OCI-LY7 (cell line): ENCODE measurements around the gene INSIG2.

ENCODE experiments used
- EZH2phosphoT487 ChIP-seq: fragments of 200-600 bp; sonication (generic); IDR thresholded peaks from 2 replicates; pipeline ENCODE4 v1.6.1; 2018; ENCODE audit warnings: low read depth, borderline replicate concordance, mild to moderate bottlenecking, mixed run types, antibody characterized with exemption, low read length, moderate library complexity, mixed read lengths
- TF ChIP-seq, protein P1 (sequence below): fragments of 200-600 bp; sonication (generic); conservative IDR thresholded peaks from 2 replicates; pipeline ENCODE4 v1.5.1; 2014; ENCODE audit warnings: mild to moderate bottlenecking, antibody characterized with exemption, low read length, moderate library complexity, mixed read lengths

DNA sequence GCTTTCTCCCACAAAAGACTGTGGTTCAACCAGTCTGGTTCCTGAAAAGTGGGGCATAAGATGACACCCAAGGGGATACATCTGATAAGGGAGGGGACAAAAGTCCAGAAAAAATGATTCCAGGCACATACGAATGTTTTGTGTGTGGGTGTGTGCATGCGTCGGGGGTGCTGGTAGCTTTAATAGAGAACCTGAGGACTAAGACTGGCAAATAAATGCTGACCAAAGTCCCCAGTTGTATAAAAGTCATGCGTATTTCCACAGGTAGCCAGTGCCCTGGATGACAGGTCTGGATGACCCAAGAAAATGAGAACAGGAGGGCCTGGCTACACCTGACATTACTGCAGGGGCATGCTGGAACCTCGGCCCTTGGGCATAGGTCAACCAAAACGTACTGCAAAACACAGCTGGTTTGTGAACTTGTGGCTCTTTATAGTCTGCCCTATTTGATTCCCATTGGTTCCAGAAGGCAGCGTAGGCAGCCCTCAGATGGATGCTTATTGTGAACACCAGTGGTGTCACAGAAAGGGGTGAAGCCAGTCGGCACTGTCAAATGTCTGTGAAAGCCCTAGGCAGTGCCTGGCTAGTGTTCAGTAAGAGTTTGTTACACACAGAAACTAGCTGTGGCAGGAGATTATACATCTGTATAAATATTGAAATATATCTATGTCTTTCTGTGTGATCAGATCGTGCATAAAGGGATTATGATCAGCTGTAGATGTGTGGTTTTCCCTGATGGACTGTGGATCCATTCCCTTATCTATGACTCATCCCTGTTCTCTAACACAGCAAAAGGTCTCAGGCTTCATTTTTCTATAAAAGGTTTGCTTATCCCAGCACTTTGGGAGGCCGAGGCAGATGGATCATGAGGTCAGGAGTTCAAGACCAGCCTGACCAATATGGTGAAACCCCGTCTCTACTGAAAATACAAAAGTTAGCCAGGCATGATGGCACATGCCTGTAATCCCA is 58.3 kb downstream of the INSIG2 start:
- TF ChIP-seq, protein P1, sequence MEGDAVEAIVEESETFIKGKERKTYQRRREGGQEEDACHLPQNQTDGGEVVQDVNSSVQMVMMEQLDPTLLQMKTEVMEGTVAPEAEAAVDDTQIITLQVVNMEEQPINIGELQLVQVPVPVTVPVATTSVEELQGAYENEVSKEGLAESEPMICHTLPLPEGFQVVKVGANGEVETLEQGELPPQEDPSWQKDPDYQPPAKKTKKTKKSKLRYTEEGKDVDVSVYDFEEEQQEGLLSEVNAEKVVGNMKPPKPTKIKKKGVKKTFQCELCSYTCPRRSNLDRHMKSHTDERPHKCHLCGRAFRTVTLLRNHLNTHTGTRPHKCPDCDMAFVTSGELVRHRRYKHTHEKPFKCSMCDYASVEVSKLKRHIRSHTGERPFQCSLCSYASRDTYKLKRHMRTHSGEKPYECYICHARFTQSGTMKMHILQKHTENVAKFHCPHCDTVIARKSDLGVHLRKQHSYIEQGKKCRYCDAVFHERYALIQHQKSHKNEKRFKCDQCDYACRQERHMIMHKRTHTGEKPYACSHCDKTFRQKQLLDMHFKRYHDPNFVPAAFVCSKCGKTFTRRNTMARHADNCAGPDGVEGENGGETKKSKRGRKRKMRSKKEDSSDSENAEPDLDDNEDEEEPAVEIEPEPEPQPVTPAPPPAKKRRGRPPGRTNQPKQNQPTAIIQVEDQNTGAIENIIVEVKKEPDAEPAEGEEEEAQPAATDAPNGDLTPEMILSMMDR: no peak
- TF ChIP-seq EZH2phosphoT487: no peak
